Measurements from ENCODE around the gene SLC47A2.

SLC47A2 gene

GRCh38 chr17:19713901-19714361, 2.5 kb downstream of the SLC47A2 start:
- no peak for DNase-seq (ENCODE audit: low read depth)
- TF ChIP-seq CTCF (IDR thresholded peaks at IDR 0.05; ENCODE audit: insufficient read depth, low read depth, low read length, missing control alignments): no peak

GRCh38 chr17:19713462-19713861, 2.9 kb downstream of the SLC47A2 start:
- no peak for DNase-seq (ENCODE audit: low read depth)
- no peak for TF ChIP-seq CTCF (IDR thresholded peaks at IDR 0.05; ENCODE audit: insufficient read depth, low read depth, low read length, missing control alignments)
- H3K4me3 ChIP-seq (ENCODE audit: low read length): no peak overlapping the region

More at GRCh38 chr17:19713901-19714361, 2.5 kb downstream of the SLC47A2 start:
- no peak overlapping the region for H3K4me3 ChIP-seq (ENCODE audit: low read length)

- no peak overlapping the region for H3K4me3 ChIP-seq (ENCODE audit: low read length)
- no peak for TF ChIP-seq CTCF (IDR thresholded peaks at IDR 0.05; ENCODE audit: insufficient read depth, low read depth, low read length, missing control alignments)
- no peak for DNase-seq (ENCODE audit: low read depth)
Measured at GRCh38 chr17:19712436-19713004, 3.9 kb downstream of the SLC47A2 start.

- no peak for DNase-seq (ENCODE audit: low read depth)
- TF ChIP-seq CTCF (IDR thresholded peaks at IDR 0.05; ENCODE audit: insufficient read depth, low read depth, low read length, missing control alignments): no peak
- no peak overlapping the region for H3K4me3 ChIP-seq (ENCODE audit: low read length)
Measured at GRCh38 chr17:19709841-19710240, 6.5 kb downstream of the SLC47A2 start.

GRCh38 chr17:19708431-19709175, 7.8 kb downstream of the SLC47A2 start:
- no peak overlapping the region for H3K4me3 ChIP-seq (ENCODE audit: low read length)
- TF ChIP-seq CTCF (IDR thresholded peaks at IDR 0.05; ENCODE audit: insufficient read depth, low read depth, low read length, missing control alignments): no peak
- DNase-seq (ENCODE audit: low read depth): no peak

- TF ChIP-seq CTCF (IDR thresholded peaks at IDR 0.05; ENCODE audit: insufficient read depth, low read depth, low read length, missing control alignments): no peak
- no peak overlapping the region for H3K4me3 ChIP-seq (ENCODE audit: low read length)
- no peak for DNase-seq (ENCODE audit: low read depth)
Measured at GRCh38 chr17:19707728-19708221, 8.6 kb downstream of the SLC47A2 start.

Measured in epithelial cell of esophagus (primary cell).